Gastrocnemius medialis (tissue), 4 donors: ENCODE data around the gene METTL9. TPM values are rescaled to one million over a fixed set of nuclear protein-coding genes. Genes with fewer than 3 reads are reported as not detected.
"Not testable (repeated sequence)": the region's sequence is repeated elsewhere in the genome, so short reads cannot be mapped to it uniquely, and the experiment has no call there.

Experiments
- ATAC-seq, 2 donors: fragments of 150-250 bp; one replicate each; pipeline ENCODE4 v1.9.1; 2016
- DNase-seq, 2 donors: peaks; one replicate each; pipeline ENCODE4 v3.0.0-alpha.2; 2019
- H3K27ac ChIP-seq, 4 donors: fragments of 200-600 bp; sonication (generic); 1 replicate in 1 of 4; 2 replicates in 3 of 4; pipeline ENCODE4 v1.5.1; 2016 to 2018; ENCODE audit warnings: mild to moderate bottlenecking in 2 of 4, moderate library complexity in 1 of 4
- H3K27me3 ChIP-seq, 3 donors: fragments of 200-600 bp; sonication (generic) in 2 of 3; 1 replicate in 1 of 3; 2 replicates in 2 of 3; pipeline versions ENCODE4 v1.5.1 to v1.6.0; 2016 to 2019; ENCODE audit warnings: mild to moderate bottlenecking in 1 of 3, moderate library complexity in 1 of 3
- H3K36me3 ChIP-seq, 2 donors: fragments of 200-600 bp; sonication (generic) in 1 of 2; one replicate each; pipeline ENCODE4 v1.5.1; 2017 to 2018
- H3K4me1 ChIP-seq, 2 donors: fragments of 200-600 bp; sonication (generic) in 1 of 2; one replicate each; pipeline ENCODE4 v1.5.1; 2016 to 2017; ENCODE audit warnings: mild to moderate bottlenecking in 2 of 2
- H3K4me3 ChIP-seq, 4 donors: fragments of 200-600 bp; sonication (generic) in 3 of 4; 1 replicate in 1 of 4; 2 replicates in 3 of 4; pipeline ENCODE4 v1.5.1; 2016 to 2019; ENCODE audit warnings: mild to moderate bottlenecking in 2 of 4
- H3K9me3 ChIP-seq, 3 donors: fragments of 200-600 bp; sonication (generic) in 2 of 3; 1 replicate in 1 of 3; 2 replicates in 2 of 3; pipeline ENCODE4 v1.5.1; 2016 to 2019
- POLR2A ChIP-seq, 2 donors: fragments of 450-650 bp; IDR thresholded peaks; one replicate each; pipeline ENCODE4 v1.6.1; 2017; ENCODE audit warnings: antibody characterized with exemption in 2 of 2, mild to moderate bottlenecking in 2 of 2, moderate library complexity in 2 of 2
- in situ Hi-C, 4 donors: fragments of 200-750 bp; cut with MboI; loops; one replicate each; pipeline versions ENCODE4 v1.15.0 to v1.8.0; 2017; ENCODE audit warnings: low sequenced_read_pairs in 4 of 4
- intact Hi-C: fragments of 100-400 bp; cut with DNase I; formaldehyde crosslinking; loops from one replicate; pipeline ENCODE4 v1.15.1; 2023; ENCODE audit warnings: low total_unique reads
- total RNA-seq, 4 donors: library from RNA; depleted of rRNA; stranded (reverse); fragments of >200 nt; gene quantifications; one replicate each; pipeline versions ENCODE4 v1.1.0 to v1.2.3, GENCODE V29; 2016
- TF ChIP-seq, protein P1 (sequence below), 5 experiments: fragments of 450-650 bp in 3 of 5; fragments of 200-600 bp in 2 of 5; sonication (generic) in 2 of 5; IDR thresholded peaks in 4 of 5; conservative IDR thresholded peaks in 1 of 5; 1 replicate in 4 of 5; 2 replicates in 1 of 5; pipeline ENCODE4 v1.5.1; 2016 to 2019; ENCODE audit warnings: antibody characterized with exemption in 5 of 5, mild to moderate bottlenecking in 3 of 5, moderate library complexity in 3 of 5

METTL9 gene
- total RNA-seq, 4 donors from 2014 or later = 87.2 to 109 (median 96.8) TPM

DNA sequence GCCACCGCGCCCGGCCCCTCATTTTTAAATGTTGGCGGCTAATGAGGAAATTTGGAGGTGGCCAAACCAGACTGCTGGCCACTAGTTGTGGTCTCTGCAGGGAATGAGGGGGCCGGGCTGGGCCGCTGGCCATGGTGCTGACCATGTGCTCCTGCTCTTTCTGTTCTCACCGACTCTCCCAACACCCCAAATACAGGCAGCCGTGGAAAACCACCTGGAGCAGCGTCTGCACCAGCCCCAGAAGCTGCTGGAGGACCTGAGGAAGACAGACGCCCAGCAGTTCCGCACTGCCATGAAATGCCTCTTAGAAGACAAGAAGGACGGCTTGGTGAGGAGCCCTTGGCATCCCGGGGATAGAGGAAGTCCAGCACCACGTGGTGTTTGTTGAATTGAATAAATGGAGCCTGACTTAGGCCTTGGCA, 85.7 kb downstream of the METTL9 start:
- TF ChIP-seq, protein P1, sequence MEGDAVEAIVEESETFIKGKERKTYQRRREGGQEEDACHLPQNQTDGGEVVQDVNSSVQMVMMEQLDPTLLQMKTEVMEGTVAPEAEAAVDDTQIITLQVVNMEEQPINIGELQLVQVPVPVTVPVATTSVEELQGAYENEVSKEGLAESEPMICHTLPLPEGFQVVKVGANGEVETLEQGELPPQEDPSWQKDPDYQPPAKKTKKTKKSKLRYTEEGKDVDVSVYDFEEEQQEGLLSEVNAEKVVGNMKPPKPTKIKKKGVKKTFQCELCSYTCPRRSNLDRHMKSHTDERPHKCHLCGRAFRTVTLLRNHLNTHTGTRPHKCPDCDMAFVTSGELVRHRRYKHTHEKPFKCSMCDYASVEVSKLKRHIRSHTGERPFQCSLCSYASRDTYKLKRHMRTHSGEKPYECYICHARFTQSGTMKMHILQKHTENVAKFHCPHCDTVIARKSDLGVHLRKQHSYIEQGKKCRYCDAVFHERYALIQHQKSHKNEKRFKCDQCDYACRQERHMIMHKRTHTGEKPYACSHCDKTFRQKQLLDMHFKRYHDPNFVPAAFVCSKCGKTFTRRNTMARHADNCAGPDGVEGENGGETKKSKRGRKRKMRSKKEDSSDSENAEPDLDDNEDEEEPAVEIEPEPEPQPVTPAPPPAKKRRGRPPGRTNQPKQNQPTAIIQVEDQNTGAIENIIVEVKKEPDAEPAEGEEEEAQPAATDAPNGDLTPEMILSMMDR (IDR thresholded peaks at IDR 0.05 in 4 of 5, conservative IDR thresholded peaks at IDR 0.05 in 1 of 5) = no peak
- no peak for TF ChIP-seq POLR2A (IDR thresholded peaks at IDR 0.05)
- ATAC-seq = no peak
- in situ Hi-C loops (no loop called here), intact Hi-C loops (no loop called here)
- Histone ChIP-seq H3K4me3 (no peak overlapping the region), H3K9me3 (no peaks in the 10 kb centered on the region), H3K27ac (no peak overlapping the region), H3K4me1 (no peaks in the 10 kb centered on the region), H3K27me3 (no peaks in the 10 kb centered on the region), H3K36me3 (no peaks in the 10 kb centered on the region)
- DNase-seq = no peak

DNA sequence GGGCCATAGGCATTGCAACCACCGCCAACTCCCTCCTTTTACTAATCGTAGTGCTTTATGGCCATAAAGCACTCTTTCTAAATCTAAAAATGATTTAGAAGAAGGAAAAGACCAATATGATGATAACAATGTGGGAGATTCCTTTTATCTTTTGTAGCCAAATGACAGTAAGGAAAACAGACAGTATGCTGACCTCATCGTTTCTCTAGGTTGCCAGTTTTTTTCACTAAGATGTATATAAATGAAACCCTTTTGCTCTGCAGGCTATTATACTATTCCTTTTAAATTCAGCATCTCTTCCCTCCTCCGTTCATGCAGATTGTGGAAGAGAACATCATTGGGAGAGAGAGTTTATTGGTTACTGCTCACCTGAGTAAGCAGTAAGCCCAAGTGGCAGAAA, 89.7 kb downstream of the METTL9 start:
- H3K36me3 ChIP-seq = no peaks in the 10 kb centered on the region
- no peak for ATAC-seq
- H3K4me3 ChIP-seq = no peak overlapping the region
- DNase-seq = no peak
- no peaks in the 10 kb centered on the region for H3K9me3 ChIP-seq
- no peaks in the 10 kb centered on the region for H3K4me1 ChIP-seq
- H3K27ac ChIP-seq = no peak overlapping the region
- H3K27me3 ChIP-seq = no peaks in the 10 kb centered on the region
- TF ChIP-seq POLR2A (IDR thresholded peaks at IDR 0.05) = no peak
- TF ChIP-seq, protein P1 (IDR thresholded peaks at IDR 0.05 in 4 of 5, conservative IDR thresholded peaks at IDR 0.05 in 1 of 5) = no peak
- in situ Hi-C loops = no loop called here
- intact Hi-C loops = no loop called here

DNA sequence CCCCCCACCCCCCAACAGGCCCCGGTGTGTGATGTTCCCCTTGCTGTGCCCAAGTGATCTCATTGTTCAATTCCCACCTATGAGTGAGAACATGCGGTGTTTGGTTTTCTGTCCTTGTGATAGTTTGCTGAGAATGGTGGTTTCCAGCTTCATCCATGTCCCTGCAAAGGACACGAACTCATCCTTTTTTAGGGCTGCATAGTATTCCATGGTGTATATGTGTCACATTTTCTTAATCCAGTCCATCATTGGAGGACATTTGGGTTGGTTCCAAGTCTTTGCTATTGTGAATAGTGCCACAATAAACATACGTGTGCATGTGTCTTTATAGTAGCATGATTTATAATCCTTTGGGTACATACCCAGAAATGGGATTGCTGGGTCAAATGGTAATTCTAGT, 91.6 kb downstream of the METTL9 start:
- H3K27me3 ChIP-seq, H3K36me3 ChIP-seq, H3K4me3 ChIP-seq, H3K4me1 ChIP-seq, in situ Hi-C loops, H3K9me3 ChIP-seq, intact Hi-C loops, H3K27ac ChIP-seq, DNase-seq, ATAC-seq: not testable (repeated sequence)

DNA sequence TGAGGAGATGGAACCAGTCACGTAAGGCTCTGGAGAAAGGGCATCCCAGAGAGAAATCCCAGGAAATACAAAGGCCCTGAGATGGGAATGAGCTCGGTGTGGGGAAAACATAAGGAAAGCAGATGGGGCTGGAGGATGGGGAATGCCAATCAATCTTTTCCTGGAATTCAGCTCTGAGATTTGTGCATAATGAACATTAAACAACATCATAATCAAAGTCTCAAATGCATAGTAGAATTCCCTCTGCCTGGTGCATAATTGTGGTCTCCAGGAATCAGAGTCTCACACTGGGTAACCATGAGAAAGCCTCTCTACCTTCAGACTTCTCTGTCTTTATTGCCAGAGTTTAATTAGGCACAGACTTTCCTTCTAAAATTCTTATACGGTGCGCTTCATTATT, 95.2 kb downstream of the METTL9 start:
- Histone ChIP-seq H3K27ac (no peak overlapping the region), H3K4me3 (no peak overlapping the region), H3K36me3 (no peaks in the 10 kb centered on the region), H3K27me3 (no peaks in the 10 kb centered on the region), H3K9me3 (no peaks in the 10 kb centered on the region), H3K4me1 (peaks cover 0 to 4% of the 10 kb centered on the region in 2 donors)
- ATAC-seq = no peak
- no peak for DNase-seq
- in situ Hi-C loops = no loop called here
- intact Hi-C loops = no loop called here
- TF ChIP-seq, protein P1 (IDR thresholded peaks at IDR 0.05 in 4 of 5, conservative IDR thresholded peaks at IDR 0.05 in 1 of 5) = no peak

DNA sequence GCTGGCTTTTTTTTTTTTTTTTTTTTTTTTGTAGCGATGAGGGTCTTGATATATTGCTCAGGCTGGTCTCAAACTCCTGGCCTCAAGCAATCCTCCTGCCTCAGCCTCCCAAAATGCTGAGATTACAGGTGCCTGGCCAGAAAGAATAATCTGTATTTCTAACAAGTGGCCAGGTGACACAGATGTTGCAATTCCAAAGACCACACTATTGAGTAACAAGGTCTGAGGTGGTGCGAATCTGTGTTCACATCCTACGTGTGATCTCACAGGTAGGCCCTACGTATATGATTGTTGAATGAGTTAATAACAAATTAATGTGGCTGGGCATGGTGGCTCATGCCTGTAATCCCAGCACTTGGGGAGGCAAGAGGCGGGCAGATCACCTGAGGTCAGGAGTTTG, 97.7 kb downstream of the METTL9 start:
- H3K27me3 ChIP-seq = no peaks in the 10 kb centered on the region
- H3K9me3 ChIP-seq = no peaks in the 10 kb centered on the region
- ATAC-seq (no peak), DNase-seq (no peak)
- in situ Hi-C loops (no loop called here), intact Hi-C loops (no loop called here)
- TF ChIP-seq POLR2A (IDR thresholded peaks at IDR 0.05) = no peak
- TF ChIP-seq, protein P1 (IDR thresholded peaks at IDR 0.05 in 4 of 5, conservative IDR thresholded peaks at IDR 0.05 in 1 of 5) = no peak
- H3K36me3 ChIP-seq = no peaks in the 10 kb centered on the region
- H3K4me3 ChIP-seq = no peak overlapping the region
- peaks cover 0 to 4% of the 10 kb centered on the region in 2 donors for H3K4me1 ChIP-seq
- H3K27ac ChIP-seq = no peak overlapping the region
